B cell (primary cell): ENCODE results near the gene ECE2. TPM values are rescaled to one million over a fixed set of nuclear protein-coding genes. Genes with fewer than 3 reads are reported as not detected.

Experiments
- ATAC-seq: fragments of 200-7000 bp; cut with Tn5 transposase; one replicate; pipeline ENCODE4 v1.10.0; 2021; ENCODE audit warnings: low read depth, mild to moderate bottlenecking, moderate number of reproducible peaks, moderate library complexity
- CTCF ChIA-PET: fragments of 350-600 bp; sonication (Branson Sonifier 250); formaldehyde crosslinking; loops from one replicate; lab custom pipeline; 2021; ENCODE audit warnings: antibody characterized with exemption, inconsistent platforms; lab: Charles Lee
- POLR2A ChIA-PET: fragments of 350-600 bp; sonication (Branson Sonifier 250); formaldehyde crosslinking; loops from one replicate; lab custom pipeline; 2021; ENCODE audit warnings: antibody characterized with exemption; lab: Charles Lee
- DNase-seq: peaks from one replicate; pipeline ENCODE4 v3.0.0; 2013
- H2AFZ ChIP-seq: 2 replicates; pipeline ENCODE4 v1.6.1; 2012; ENCODE audit warnings: mild to moderate bottlenecking, low read depth, low read length; ENCODE audit not compliant: insufficient read depth, poor library complexity, severe bottlenecking
- H3K27ac ChIP-seq, 2 donors: 1 replicate in 1 of 2; 2 replicates in 1 of 2; pipeline ENCODE4 v1.5.1; 2012 to 2013; ENCODE audit warnings: low read length in 2 of 2, mild to moderate bottlenecking in 2 of 2, moderate library complexity in 1 of 2
- H3K27me3 ChIP-seq, 4 experiments: fragments of 200-600 bp in 1 of 4; sonication (generic) in 1 of 4; replicated peaks in 1 of 4; 1 replicate in 2 of 4; 2 replicates in 2 of 4; pipeline versions ENCODE4 v1.6.1 to v1.7.0; 2013 to 2016; ENCODE audit warnings: low read length in 3 of 4, mild to moderate bottlenecking in 2 of 4, mixed read lengths in 1 of 4, moderate library complexity in 1 of 4; ENCODE audit not compliant: insufficient read depth in 4 of 4, control insufficient read depth in 3 of 4; ENCODE audit errors: control extremely low read depth in 1 of 4
- H3K36me3 ChIP-seq, 2 experiments: replicated peaks in 1 of 2; 1 replicate in 1 of 2; 2 replicates in 1 of 2; pipeline versions ENCODE4 v1.6.1 to v1.7.1; 2013; ENCODE audit warnings: low read length in 1 of 2; ENCODE audit not compliant: insufficient read depth in 2 of 2, control insufficient read depth in 1 of 2; ENCODE audit errors: control extremely low read depth in 1 of 2, extremely low read depth in 1 of 2
- H3K4me1 ChIP-seq, 2 donors: fragments of 200-600 bp in 1 of 2; sonication (generic) in 1 of 2; 1 replicate in 1 of 2; 2 replicates in 1 of 2; pipeline versions ENCODE4 v1.5.1 to v1.6.1; 2013 to 2017; ENCODE audit warnings: low read length in 2 of 2; ENCODE audit not compliant: control insufficient read depth in 2 of 2, insufficient read depth in 2 of 2
- H3K4me2 ChIP-seq: replicated peaks from 2 replicates; pipeline ENCODE3; 2012; ENCODE audit warnings: mild to moderate bottlenecking, low read depth, low read length; ENCODE audit not compliant: poor library complexity, severe bottlenecking
- H3K4me3 ChIP-seq, 5 experiments: fragments of 200-600 bp in 1 of 5; sonication (generic) in 1 of 5; 1 replicate in 3 of 5; 2 replicates in 2 of 5; pipeline versions ENCODE4 v1.5.1 to v1.7.0; 2011 to 2016; ENCODE audit warnings: low read length in 4 of 5, mild to moderate bottlenecking in 4 of 5, low read depth in 2 of 5, control low read depth in 1 of 5, moderate library complexity in 1 of 5; ENCODE audit not compliant: insufficient read depth in 1 of 5; ENCODE audit errors: control extremely low read depth in 1 of 5, extremely low read depth in 1 of 5
- H3K79me2 ChIP-seq: fragments of 200-600 bp; sonication (generic); one replicate; pipeline ENCODE4 v1.6.0; 2016; ENCODE audit warnings: low read length; ENCODE audit not compliant: control insufficient read depth, insufficient read depth
- H3K9ac ChIP-seq: fragments of 200-600 bp; sonication (generic); 2 replicates; pipeline ENCODE4 v1.6.1; 2017; ENCODE audit warnings: mild to moderate bottlenecking, low read length, moderate library complexity
- H3K9me3 ChIP-seq, 3 donors: one replicate each; pipeline versions ENCODE4 v1.6.1 to v1.7.1; 2013; ENCODE audit warnings: low read length in 2 of 3; ENCODE audit not compliant: control insufficient read depth in 2 of 3, insufficient read depth in 1 of 3; ENCODE audit errors: control extremely low read depth in 1 of 3
- H4K20me1 ChIP-seq: 2 replicates; pipeline ENCODE4 v1.6.0; 2012; ENCODE audit warnings: mild to moderate bottlenecking, low read length; ENCODE audit not compliant: insufficient read depth, control insufficient read depth, poor library complexity, severe bottlenecking
- H3K27ac Mint-ChIP-seq: one replicate; pipeline ENCODE4 v1.8.0; 2021; ENCODE audit warnings: mixed read lengths
- H3K27me3 Mint-ChIP-seq: one replicate; pipeline ENCODE4 v1.8.0; 2021; ENCODE audit warnings: mixed read lengths
- H3K4me1 Mint-ChIP-seq: one replicate; pipeline ENCODE4 v1.8.0; 2021; ENCODE audit warnings: mixed read lengths
- H3K4me3 Mint-ChIP-seq: one replicate; pipeline ENCODE4 v1.8.0; 2021; ENCODE audit warnings: mixed read lengths
- H3K9me3 Mint-ChIP-seq: one replicate; pipeline ENCODE4 v1.8.0; 2022; ENCODE audit warnings: mixed read lengths; ENCODE audit not compliant: insufficient read depth
- EZH2 ChIP-seq: IDR thresholded peaks from 2 replicates; pipeline ENCODE4 v1.6.1; 2012; ENCODE audit warnings: borderline replicate concordance, low read depth, mild to moderate bottlenecking, moderate library complexity, low read length; ENCODE audit not compliant: insufficient read depth, poor library complexity, severe bottlenecking
- WGBS: methylation state at CpG from one replicate; pipeline ENCODE4 v1.1.5; 2013; ENCODE audit warnings: missing lambda C conversion rate; ENCODE audit not compliant: insufficient coverage; 5-methylcytosine and 5-hydroxymethylcytosine counted together
- intact Hi-C: fragments of 100-400 bp; cut with micrococcal nuclease; formaldehyde crosslinking; loops from one replicate; pipeline ENCODE4 v1.10.0; 2022
- polyA plus RNA-seq: library from polyadenylated mRNA; depleted of rRNA; stranded (reverse); fragments of >200 nt; gene quantifications from 2 replicates; pipeline ENCODE4 v1.2.3, GENCODE V29; 2012
- total RNA-seq, 2 donors: library from RNA; stranded (reverse); fragments of 120-200 nt in 1 of 2; gene quantifications; 1 replicate in 1 of 2; 2 replicates in 1 of 2; pipeline versions ENCODE4 v1.2.3 to v1.2.4, GENCODE V29; 2013 to 2022
- TF ChIP-seq, protein P1 (sequence below): fragments of 200-600 bp; IDR thresholded peaks from one replicate; pipeline ENCODE4 v1.8.0; 2022; ENCODE audit warnings: antibody characterized with exemption, mild to moderate bottlenecking

Gene ECE2
- total and polyA plus RNA-seq, 2 donors (not counting 1 experiment from before 2014, with no cell fraction given), result not detected

DNA sequence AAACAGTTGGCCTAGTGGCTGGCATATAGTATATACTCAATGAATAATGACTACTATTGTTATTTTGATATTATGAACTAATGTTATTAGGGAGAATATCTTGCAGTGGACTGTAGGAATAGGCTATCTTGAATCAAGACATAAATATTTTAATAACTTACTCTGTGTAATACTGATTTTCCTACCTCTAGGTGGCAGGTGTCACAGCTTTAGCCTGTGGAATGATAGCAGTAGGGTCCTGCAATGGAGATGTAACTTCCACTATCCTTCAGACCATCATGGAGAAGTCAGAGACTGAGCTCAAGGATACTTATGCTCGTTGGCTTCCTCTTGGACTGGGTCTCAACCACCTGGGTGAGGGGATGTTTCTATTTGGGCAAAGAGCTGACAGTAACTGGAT, 29.8 kb downstream of the ECE2 start:
- Histone ChIP-seq H3K79me2 (peaks cover 11% of the 10 kb centered on the region), H3K4me3 (no peak overlapping the region), H3K9me3 (no peaks in the 10 kb centered on the region), H3K4me1 (no peaks in the 10 kb centered on the region), H2AFZ (no peak overlapping the region), H3K27me3 (no peaks in the 10 kb centered on the region), H3K4me2 (no peak overlapping the region), H3K9ac (no peak overlapping the region), H3K36me3 (peaks cover 3 to 76% of the 10 kb centered on the region in 2 experiments), H3K27ac (no peak overlapping the region), H4K20me1 (peaks cover 22% of the 10 kb centered on the region)
- 100% methylated on average over 1 of the region's 1 CpG for WGBS
- ATAC-seq (no peak), DNase-seq (no peak)
- Mint-ChIP-seq H3K27me3 (no peaks in the 10 kb centered on the region), H3K27ac (no peak overlapping the region), H3K4me3 (no peak overlapping the region), H3K4me1 (peaks cover 3% of the 10 kb centered on the region), H3K9me3 (no peaks in the 10 kb centered on the region)
- TF ChIP-seq EZH2, result no peak
- TF ChIP-seq, protein P1, sequence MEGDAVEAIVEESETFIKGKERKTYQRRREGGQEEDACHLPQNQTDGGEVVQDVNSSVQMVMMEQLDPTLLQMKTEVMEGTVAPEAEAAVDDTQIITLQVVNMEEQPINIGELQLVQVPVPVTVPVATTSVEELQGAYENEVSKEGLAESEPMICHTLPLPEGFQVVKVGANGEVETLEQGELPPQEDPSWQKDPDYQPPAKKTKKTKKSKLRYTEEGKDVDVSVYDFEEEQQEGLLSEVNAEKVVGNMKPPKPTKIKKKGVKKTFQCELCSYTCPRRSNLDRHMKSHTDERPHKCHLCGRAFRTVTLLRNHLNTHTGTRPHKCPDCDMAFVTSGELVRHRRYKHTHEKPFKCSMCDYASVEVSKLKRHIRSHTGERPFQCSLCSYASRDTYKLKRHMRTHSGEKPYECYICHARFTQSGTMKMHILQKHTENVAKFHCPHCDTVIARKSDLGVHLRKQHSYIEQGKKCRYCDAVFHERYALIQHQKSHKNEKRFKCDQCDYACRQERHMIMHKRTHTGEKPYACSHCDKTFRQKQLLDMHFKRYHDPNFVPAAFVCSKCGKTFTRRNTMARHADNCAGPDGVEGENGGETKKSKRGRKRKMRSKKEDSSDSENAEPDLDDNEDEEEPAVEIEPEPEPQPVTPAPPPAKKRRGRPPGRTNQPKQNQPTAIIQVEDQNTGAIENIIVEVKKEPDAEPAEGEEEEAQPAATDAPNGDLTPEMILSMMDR, result peak; percentile 26
- CTCF ChIA-PET, result no interaction called here
- intact Hi-C loops, result no loop called here
- POLR2A ChIA-PET, result no interaction called here

DNA sequence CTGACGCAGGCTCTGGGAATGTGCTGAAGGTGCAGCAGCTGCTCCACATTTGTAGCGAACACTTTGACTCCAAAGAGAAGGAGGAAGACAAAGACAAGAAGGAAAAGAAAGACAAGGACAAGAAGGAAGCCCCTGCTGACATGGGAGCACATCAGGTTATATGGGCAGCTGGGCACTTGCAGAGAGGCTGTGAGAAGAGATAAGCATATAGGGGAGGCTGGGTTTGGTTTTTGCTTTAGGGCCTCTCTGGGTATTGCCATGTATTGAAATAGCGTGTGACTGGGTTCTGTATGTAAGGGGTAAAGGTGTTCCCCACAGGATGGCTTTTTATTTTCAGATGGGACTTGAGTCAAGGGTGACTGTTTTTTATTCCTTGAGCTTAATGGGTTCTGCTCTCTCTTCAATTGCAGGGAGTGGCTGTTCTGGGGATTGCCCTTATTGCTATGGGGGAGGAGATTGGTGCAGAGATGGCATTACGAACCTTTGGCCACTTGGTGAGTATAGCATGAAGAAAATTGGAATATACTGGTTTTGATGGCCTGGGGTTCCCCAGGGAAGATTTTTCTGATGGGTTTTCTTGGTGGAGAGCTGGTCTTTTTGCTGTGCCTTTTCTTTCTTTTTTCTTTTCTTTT, 30.6 kb downstream of the ECE2 start:
- no peaks in the 10 kb centered on the region for H3K4me1 Mint-ChIP-seq
- peaks cover 3 to 71% of the 10 kb centered on the region in 2 experiments for H3K36me3 ChIP-seq
- intact Hi-C loops, result no loop called here
- H4K20me1 ChIP-seq, result peaks cover 22% of the 10 kb centered on the region
- H3K79me2 ChIP-seq, result peaks cover 6% of the 10 kb centered on the region
- ATAC-seq (no peak), DNase-seq (no peak)
- ChIA-PET POLR2A (no interaction called here), CTCF (no interaction called here)
- 95% methylated on average over 3 of the region's 4 CpGs for WGBS
- TF ChIP-seq, protein P1, result no peak
- TF ChIP-seq EZH2, result no peak
- no peaks in the 10 kb centered on the region for H3K27me3 Mint-ChIP-seq
- no peaks in the 10 kb centered on the region for H3K9me3 Mint-ChIP-seq
- no peak overlapping the region for H3K27ac Mint-ChIP-seq
- no peak overlapping the region for H3K4me2 ChIP-seq
- no peak overlapping the region for H3K4me3 Mint-ChIP-seq
- no peaks in the 10 kb centered on the region for H3K4me1 ChIP-seq
- H3K9ac ChIP-seq, result no peak overlapping the region
- no peak overlapping the region for H3K4me3 ChIP-seq
- H3K27me3 ChIP-seq, result no peaks in the 10 kb centered on the region
- H2AFZ ChIP-seq, result no peak overlapping the region
- H3K9me3 ChIP-seq, result no peaks in the 10 kb centered on the region
- no peak overlapping the region for H3K27ac ChIP-seq
